ES-I3 (cell line): Measurements from ENCODE around the gene OR2T11.
"Not testable (repeated sequence)": the region's sequence is repeated elsewhere in the genome, so short reads cannot be mapped to it uniquely, and the experiment has no call there.

Experiments
- H3K36me3 ChIP-seq: 2 replicates; pipeline ENCODE4 v1.6.1; 2013; ENCODE audit warnings: mild to moderate bottlenecking, low read length, control low read depth, moderate library complexity; ENCODE audit not compliant: insufficient read depth
- H3K4me1 ChIP-seq: 2 replicates; pipeline ENCODE4 v1.6.1; 2013; ENCODE audit warnings: mild to moderate bottlenecking, control low read depth, low read length; ENCODE audit not compliant: insufficient read depth
- H3K9ac ChIP-seq: 2 replicates; pipeline ENCODE4 v1.6.1; 2013; ENCODE audit warnings: low read depth, mild to moderate bottlenecking, low read length, moderate library complexity
- H3K9me3 ChIP-seq: 2 replicates; pipeline ENCODE4 v1.6.1; 2013; ENCODE audit warnings: mild to moderate bottlenecking, low read length, moderate library complexity; ENCODE audit not compliant: control insufficient read depth, insufficient read depth

OR2T11 gene

GRCh38 chr1:248634991-248635390 lies at the start of gene OR2T11:
TSS of gene OR2T11 (minus strand) at chr1:248635091. CDS start at chr1:248627128, 7,963 bp downstream.
- H3K4me1 ChIP-seq, H3K36me3 ChIP-seq, H3K9me3 ChIP-seq, H3K9ac ChIP-seq: not testable (repeated sequence)

GRCh38 chr1:248681651-248682050 lies 46.8 kb upstream of the OR2T11 start:
- no peaks in the 10 kb centered on the region for H3K36me3 ChIP-seq
- H3K9ac ChIP-seq: no peak overlapping the region
- no peaks in the 10 kb centered on the region for H3K4me1 ChIP-seq
- no peaks in the 10 kb centered on the region for H3K9me3 ChIP-seq

- Histone ChIP-seq H3K9ac (no peak overlapping the region), H3K36me3 (no peaks in the 10 kb centered on the region), H3K9me3 (no peaks in the 10 kb centered on the region; the same call in 1 of the 2 replicates), H3K4me1 (no peaks in the 10 kb centered on the region)
Measured at GRCh38 chr1:248670003-248670402, 35.1 kb upstream of the OR2T11 start.

- not testable (repeated sequence) for H3K9ac ChIP-seq, H3K36me3 ChIP-seq, H3K9me3 ChIP-seq, H3K4me1 ChIP-seq
Measured at GRCh38 chr1:248663453-248664328, 28.8 kb upstream of the OR2T11 start.

- not testable (repeated sequence) for H3K9ac ChIP-seq, H3K4me1 ChIP-seq, H3K36me3 ChIP-seq, H3K9me3 ChIP-seq
Measured at GRCh38 chr1:248656797-248657196, 21.9 kb upstream of the OR2T11 start.

- H3K9ac ChIP-seq, H3K9me3 ChIP-seq, H3K4me1 ChIP-seq, H3K36me3 ChIP-seq: not testable (repeated sequence)
Measured at GRCh38 chr1:248655354-248655753, 20.5 kb upstream of the OR2T11 start, which contains the start of gene OR2T27. TSS of gene OR2T27 (minus strand) at chr1:248655528. CDS start at chr1:248650884, 4,644 bp downstream.

- not testable (repeated sequence) for H3K9me3 ChIP-seq, H3K36me3 ChIP-seq, H3K9ac ChIP-seq, H3K4me1 ChIP-seq
Measured at GRCh38 chr1:248648770-248649536, 14.1 kb upstream of the OR2T11 start.

- H3K4me1 ChIP-seq, H3K9ac ChIP-seq, H3K9me3 ChIP-seq, H3K36me3 ChIP-seq: not testable (repeated sequence)
Measured at GRCh38 chr1:248645178-248645577, 10.3 kb upstream of the OR2T11 start, which contains the start of gene OR2T35. TSS of gene OR2T35 (minus strand) at chr1:248645278. CDS start at chr1:248639258, 6,020 bp downstream.

GRCh38 chr1:248642971-248643651 lies 8.2 kb upstream of the OR2T11 start:
- H3K9ac ChIP-seq: not testable (repeated sequence)

GRCh38 chr1:248641583-248641982 lies 6.7 kb upstream of the OR2T11 start:
- H3K9me3 ChIP-seq, H3K4me1 ChIP-seq, H3K36me3 ChIP-seq, H3K9ac ChIP-seq: not testable (repeated sequence)

More at GRCh38 chr1:248642971-248643651, 8.2 kb upstream of the OR2T11 start:
- not testable (repeated sequence) for H3K36me3 ChIP-seq, H3K4me1 ChIP-seq, H3K9me3 ChIP-seq

GRCh38 chr1:248640906-248641305 lies 6.0 kb upstream of the OR2T11 start:
- not testable (repeated sequence) for H3K36me3 ChIP-seq, H3K4me1 ChIP-seq, H3K9me3 ChIP-seq, H3K9ac ChIP-seq

GRCh38 chr1:248639652-248640051 lies 4.8 kb upstream of the OR2T11 start:
- H3K9ac ChIP-seq, H3K36me3 ChIP-seq, H3K4me1 ChIP-seq, H3K9me3 ChIP-seq: not testable (repeated sequence)

GRCh38 chr1:248636612-248637011 lies 1.7 kb upstream of the OR2T11 start:
- not testable (repeated sequence) for H3K9ac ChIP-seq, H3K9me3 ChIP-seq, H3K36me3 ChIP-seq, H3K4me1 ChIP-seq

- H3K9me3 ChIP-seq: no peaks in the 10 kb centered on the region
- no peaks in the 10 kb centered on the region for H3K4me1 ChIP-seq
- no peak overlapping the region for H3K9ac ChIP-seq
- H3K36me3 ChIP-seq: no peaks in the 10 kb centered on the region
Measured at GRCh38 chr1:248631354-248632008, 3.4 kb downstream of the OR2T11 start.
